ENCODE data around the gene SLC12A2.

- no peak for TF ChIP-seq POLR2AphosphoS5 (IDR thresholded peaks at IDR 0.05; ENCODE audit: low read depth, low read length)
- no peak for TF ChIP-seq SIN3A (IDR thresholded peaks at IDR 0.05; ENCODE audit: borderline replicate concordance, insufficient read depth, low read length)
- TF ChIP-seq TAF1 (IDR thresholded peaks at IDR 0.05; ENCODE audit: borderline replicate concordance, insufficient read depth, low read length), result no peak
Observed at GRCh38 chr5:128111818-128112448, 28.4 kb downstream of the SLC12A2 start.

Data from PFSK-1 (cell line).